Epithelial cell of esophagus (primary cell): ENCODE results near the gene USF2.

Experiments
- DNase-seq: peaks from one replicate; pipeline ENCODE4 v3.0.0; 2010; ENCODE audit warnings: low read depth
- H3K4me3 ChIP-seq: 2 replicates; pipeline ENCODE4 v1.5.1; 2011; ENCODE audit warnings: mild to moderate bottlenecking, low read length, control low read depth
- CTCF ChIP-seq: IDR thresholded peaks from 2 replicates; pipeline ENCODE4 v1.5.1; 2011; ENCODE audit warnings: low read depth, mild to moderate bottlenecking, low read length, control low read depth, inconsistent platforms; ENCODE audit not compliant: insufficient read depth; ENCODE audit errors: missing control alignments

The USF2 gene

GRCh38 chr19:35328851-35329285, 60.1 kb downstream of the USF2 start, which contains the start of gene CD22:
Gene CD22, plus strand, starts transcription at chr19:35329187. Its CDS starts 2,854 bp downstream, at chr19:35332041.
- no peak within 1 kb of the TSS for H3K4me3 ChIP-seq

GRCh38 chr19:35329323-35329722, 60.6 kb downstream of the USF2 start:
- no peak for TF ChIP-seq CTCF
- no peak overlapping the region for H3K4me3 ChIP-seq
- DNase-seq = no peak

More at GRCh38 chr19:35328851-35329285, 60.1 kb downstream of the USF2 start, which contains the start of gene CD22:
- DNase-seq = no peak
- TF ChIP-seq CTCF = no peak
